GM12801 (cell line): ENCODE measurements around the gene NDUFS6.

Experiments
- TF ChIP-seq, protein P1 (sequence below): IDR thresholded peaks from one replicate; pipeline ENCODE4 v1.5.1; 2011; ENCODE audit warnings: control low read depth; ENCODE audit not compliant: insufficient read length; ENCODE audit errors: extremely low read depth

Gene NDUFS6

DNA sequence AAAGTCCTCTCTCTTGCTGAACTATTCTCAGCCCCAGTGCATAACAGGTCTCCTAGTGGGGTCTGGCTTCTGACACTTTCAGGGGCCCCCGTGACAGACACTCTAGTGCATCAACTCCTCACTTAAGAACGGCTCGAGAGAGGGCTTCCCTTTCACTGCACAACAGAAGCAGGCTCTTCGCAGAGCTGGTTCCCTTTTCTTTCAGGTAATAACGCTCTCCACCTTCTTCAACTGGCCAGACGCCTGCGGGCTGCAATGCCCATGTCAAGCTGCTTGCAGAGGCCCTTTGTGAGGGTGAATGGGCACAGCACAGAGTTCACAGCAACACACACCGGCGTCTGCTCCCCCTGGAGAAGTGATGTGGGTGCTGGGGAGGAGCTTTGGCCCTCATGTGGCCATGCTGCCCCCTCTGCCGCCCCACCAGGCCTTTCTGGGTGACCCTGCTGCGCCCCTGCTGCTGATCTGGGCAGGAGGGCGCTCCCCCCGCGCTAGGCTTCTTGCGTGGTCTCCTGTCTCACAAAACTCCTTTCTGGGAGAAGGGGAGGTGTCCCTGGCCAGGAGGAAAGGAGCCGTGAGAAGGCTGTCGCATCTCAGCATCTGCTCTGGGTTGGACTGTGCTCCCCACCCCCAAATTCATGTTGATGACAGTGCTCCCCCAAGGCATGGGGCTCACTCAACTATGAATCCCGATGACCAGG, 4.0 kb upstream of the NDUFS6 start:
- TF ChIP-seq, protein P1, sequence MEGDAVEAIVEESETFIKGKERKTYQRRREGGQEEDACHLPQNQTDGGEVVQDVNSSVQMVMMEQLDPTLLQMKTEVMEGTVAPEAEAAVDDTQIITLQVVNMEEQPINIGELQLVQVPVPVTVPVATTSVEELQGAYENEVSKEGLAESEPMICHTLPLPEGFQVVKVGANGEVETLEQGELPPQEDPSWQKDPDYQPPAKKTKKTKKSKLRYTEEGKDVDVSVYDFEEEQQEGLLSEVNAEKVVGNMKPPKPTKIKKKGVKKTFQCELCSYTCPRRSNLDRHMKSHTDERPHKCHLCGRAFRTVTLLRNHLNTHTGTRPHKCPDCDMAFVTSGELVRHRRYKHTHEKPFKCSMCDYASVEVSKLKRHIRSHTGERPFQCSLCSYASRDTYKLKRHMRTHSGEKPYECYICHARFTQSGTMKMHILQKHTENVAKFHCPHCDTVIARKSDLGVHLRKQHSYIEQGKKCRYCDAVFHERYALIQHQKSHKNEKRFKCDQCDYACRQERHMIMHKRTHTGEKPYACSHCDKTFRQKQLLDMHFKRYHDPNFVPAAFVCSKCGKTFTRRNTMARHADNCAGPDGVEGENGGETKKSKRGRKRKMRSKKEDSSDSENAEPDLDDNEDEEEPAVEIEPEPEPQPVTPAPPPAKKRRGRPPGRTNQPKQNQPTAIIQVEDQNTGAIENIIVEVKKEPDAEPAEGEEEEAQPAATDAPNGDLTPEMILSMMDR: no peak

DNA sequence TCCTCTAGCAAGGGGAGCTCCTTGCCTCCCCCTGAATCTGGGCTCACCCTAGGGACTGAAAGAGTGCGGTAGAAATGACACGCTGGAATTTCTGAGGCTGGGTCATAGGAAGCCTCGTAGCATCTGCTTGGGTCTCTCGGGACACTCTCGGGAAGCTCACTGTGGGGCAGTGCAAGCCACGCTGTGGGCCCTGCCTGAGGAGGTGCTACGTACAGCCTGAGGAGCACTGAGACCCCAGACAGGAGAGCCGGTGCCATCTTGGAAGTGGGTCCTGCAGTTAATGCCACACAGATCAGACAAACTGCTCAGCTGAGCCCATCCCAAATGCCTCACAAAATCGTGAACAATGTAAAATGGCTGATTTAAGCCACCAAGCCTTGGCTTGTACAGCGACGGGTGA, 3.4 kb upstream of the NDUFS6 start:
- TF ChIP-seq, protein P1: no peak

DNA sequence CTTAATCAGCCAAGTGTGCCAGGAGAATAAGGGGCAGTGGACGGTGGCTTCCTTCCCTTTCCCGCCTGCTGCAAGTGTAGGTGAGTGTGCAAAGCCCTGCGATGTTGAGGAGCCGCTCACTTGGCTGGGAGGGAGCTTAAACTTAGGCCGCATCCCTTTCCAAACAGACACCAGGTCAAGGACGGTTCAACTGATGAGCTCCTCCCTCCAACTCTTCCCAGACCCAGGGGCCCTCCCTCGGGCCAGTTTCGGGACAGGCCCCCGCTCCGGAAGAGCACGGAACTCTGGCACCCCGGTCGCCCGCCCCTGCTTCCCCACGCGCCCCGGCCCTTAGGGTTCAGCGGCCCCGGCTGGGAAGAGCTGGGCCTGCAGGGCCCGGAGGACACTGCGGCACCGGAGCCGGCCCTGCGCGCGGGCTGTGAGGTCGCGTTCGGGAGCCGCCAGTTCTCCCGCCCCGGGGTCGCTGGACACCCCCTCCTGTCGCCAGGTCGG, 2.1 kb upstream of the NDUFS6 start:
- TF ChIP-seq, protein P1: no peak

DNA sequence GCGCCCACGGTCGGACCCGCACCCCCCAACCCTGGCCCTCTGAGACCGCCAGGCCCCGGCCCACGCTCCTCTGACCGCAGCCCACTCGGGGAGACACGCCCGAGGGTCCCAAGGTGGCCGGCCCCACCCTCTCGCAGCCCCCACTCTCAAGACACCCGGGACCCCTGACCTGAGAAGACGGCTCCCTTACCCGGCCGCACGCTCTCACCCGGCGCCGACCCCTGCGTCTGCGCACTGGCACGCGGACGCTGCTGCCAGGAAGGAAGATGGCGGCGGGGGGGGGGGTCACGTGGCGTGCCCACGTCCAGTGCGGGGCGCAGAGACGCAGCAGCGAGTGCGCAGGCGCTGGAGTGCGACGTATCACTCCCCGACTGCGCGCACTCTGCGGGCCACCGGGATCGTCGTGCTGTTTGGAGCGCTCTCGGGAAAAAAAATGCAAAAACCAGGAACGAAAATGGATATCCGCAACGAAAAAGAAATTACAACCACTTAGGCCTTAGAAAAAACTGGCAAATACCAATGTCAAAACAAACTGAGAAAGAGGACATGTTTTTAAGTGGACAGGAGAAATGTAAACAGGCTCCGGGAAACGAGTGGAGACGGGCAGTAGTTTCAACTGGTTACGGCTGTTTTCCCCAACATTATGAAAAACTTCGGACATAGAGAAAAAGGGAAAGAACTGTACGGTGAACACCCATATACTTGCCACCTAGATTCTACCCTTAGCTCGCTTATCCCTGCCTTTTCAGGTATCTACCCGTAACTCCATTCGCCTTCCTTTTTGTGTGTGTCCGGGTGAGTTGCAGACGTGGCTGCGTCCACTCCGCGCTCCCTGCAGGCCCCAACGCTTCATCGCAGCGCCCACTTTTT, 1.4 kb upstream of the NDUFS6 start, which contains the start of gene MRPL36:
TSS of gene MRPL36 (minus strand) at position 236 of the 870 bp plus-strand sequence. CDS start 902 bp downstream, outside the sequence.
- TF ChIP-seq, protein P1: no peak

DNA sequence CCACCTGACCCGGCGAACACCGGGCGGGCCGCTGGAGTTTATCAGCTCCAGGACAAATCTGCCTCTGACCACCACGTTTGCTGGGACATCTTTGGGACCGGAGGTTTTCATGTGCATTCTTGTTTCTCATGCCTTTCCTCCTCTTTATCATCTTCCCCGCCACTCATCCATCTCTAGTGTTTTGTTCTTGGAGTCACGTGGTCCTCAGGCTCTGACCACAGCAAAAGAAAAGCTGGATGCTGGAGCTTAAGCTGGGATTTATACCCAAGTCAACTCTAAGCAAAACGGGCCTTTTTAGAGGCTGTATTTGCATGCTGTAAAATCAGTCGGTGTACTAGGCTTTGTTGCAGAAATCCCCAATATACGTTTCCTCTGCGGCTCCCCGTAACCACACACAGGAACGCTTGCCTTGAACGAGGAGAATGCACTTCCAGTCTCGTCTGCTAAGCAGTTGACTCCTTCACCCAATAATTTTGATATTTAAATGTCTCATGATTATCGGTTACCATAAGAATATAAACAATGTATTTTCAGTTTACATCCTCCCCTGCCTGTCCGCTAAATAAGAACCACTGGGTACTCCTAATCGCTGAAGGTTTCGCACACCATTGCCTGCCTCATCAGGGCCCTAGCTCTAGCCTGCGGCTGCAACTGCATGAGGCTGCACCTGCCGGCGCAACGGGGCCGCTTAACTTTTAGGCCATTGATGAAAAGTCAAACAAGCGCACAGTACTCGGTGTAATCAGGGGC, 560 bp upstream of the NDUFS6 start:
- TF ChIP-seq, protein P1: no peak

DNA sequence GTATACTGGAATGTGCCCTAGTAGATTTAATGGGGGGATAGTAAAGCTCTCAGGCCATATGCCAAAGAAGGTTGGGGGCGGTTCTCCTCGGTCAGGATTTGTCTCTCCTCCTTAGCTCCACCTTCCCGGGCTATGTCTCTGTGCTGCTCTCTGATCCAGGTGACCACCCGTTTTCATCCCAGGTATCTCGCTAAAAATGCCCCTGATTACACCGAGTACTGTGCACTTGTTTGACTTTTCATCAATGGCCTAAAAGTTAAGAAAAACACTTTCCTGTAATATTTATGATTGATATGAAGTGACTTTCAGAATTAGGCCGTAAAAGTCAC, 724 bp downstream of the NDUFS6 start:
- TF ChIP-seq, protein P1: no peak

DNA sequence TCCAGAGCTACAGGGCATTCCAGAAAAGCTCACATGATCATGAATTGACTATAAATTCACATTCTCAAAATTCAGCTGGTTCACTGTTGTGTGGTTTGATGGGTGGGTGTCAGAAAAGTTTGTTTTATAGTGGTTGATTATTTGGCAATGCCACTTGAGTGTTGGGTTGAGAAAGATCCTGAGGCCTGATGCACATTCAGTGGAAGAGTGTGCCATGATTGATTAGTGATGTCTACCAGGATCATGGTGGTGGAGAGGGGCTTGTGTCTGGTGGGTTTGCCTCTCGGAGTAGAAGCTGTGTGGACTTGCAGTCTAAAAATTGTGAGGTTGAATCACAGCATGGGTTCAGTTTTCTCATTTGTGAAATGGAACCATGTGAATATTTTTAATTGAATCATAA, 2.0 kb downstream of the NDUFS6 start:
- TF ChIP-seq, protein P1: no peak
